Measurements from ENCODE around the gene MOCS1.

DNA sequence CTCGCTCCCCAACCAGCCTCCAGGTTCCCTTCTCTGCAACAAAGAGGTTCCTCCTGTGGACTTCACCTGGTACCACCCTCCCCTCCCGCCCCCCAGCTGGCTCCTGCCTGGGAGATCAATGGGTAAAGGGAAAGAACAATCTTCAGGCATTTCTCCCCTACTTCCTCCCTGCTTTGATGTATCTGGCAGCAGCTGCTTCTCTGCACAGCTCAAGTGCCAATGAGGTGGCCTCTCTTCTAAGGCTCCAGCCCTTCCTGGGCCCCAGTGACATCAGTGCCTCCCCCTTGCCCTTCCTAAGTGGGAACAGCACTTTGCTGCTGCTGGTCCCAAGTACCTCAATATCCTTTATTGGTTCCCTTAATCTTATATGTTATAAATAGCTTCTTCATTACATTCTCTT lies 23.5 kb downstream of the MOCS1 start:
- TF ChIP-seq POLR2A (IDR thresholded peaks at IDR 0.05): no peak
- TF ChIP-seq, protein P1, sequence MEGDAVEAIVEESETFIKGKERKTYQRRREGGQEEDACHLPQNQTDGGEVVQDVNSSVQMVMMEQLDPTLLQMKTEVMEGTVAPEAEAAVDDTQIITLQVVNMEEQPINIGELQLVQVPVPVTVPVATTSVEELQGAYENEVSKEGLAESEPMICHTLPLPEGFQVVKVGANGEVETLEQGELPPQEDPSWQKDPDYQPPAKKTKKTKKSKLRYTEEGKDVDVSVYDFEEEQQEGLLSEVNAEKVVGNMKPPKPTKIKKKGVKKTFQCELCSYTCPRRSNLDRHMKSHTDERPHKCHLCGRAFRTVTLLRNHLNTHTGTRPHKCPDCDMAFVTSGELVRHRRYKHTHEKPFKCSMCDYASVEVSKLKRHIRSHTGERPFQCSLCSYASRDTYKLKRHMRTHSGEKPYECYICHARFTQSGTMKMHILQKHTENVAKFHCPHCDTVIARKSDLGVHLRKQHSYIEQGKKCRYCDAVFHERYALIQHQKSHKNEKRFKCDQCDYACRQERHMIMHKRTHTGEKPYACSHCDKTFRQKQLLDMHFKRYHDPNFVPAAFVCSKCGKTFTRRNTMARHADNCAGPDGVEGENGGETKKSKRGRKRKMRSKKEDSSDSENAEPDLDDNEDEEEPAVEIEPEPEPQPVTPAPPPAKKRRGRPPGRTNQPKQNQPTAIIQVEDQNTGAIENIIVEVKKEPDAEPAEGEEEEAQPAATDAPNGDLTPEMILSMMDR (IDR thresholded peaks at IDR 0.05): no peak
